Fibroblast of lung (primary cell): ENCODE measurements around the gene FHL2.

Experiments used
- CTCF ChIP-seq, 2 donors: IDR thresholded peaks in 1 of 2; conservative IDR thresholded peaks in 1 of 2; 1 replicate in 1 of 2; 2 replicates in 1 of 2; pipeline ENCODE4 v1.5.1; 2011 to 2012; ENCODE audit warnings: low read length in 2 of 2, control low read depth in 1 of 2, inconsistent platforms in 1 of 2, low read depth in 1 of 2, mild to moderate bottlenecking in 1 of 2
- EZH2 ChIP-seq: IDR thresholded peaks from 2 replicates; pipeline ENCODE4 v1.5.1; 2012; ENCODE audit warnings: low read length, control low read depth, mild to moderate bottlenecking; ENCODE audit errors: missing control alignments

GRCh38 chr2:105324732-105325131 is 74.1 kb downstream of the FHL2 start:
- TF ChIP-seq EZH2 (no peak), CTCF (conservative IDR thresholded peaks at IDR 0.05 in 1 of 2, IDR thresholded peaks at IDR 0.05 in 1 of 2; ENCODE audit: low read depth in 1 of 2, low read length in 2 of 2) (no peak)
